Gastroesophageal sphincter (tissue), 4 donors: Measurements from ENCODE around the gene MYO9A. TPM values are rescaled to one million over a fixed set of nuclear protein-coding genes. Genes with fewer than 3 reads are reported as not detected.

ENCODE experiments used
- ATAC-seq: fragments of 150-250 bp; one replicate; pipeline ENCODE4 v1.9.1; 2016; ENCODE audit warnings: mild to moderate bottlenecking, moderate library complexity
- H3K27ac ChIP-seq, 4 donors: fragments of 200-600 bp; sonication (generic) in 3 of 4; 1 replicate in 3 of 4; 2 replicates in 1 of 4; pipeline ENCODE4 v1.5.1; 2016 to 2019
- H3K27me3 ChIP-seq: fragments of 200-600 bp; sonication (generic); one replicate; pipeline ENCODE4 v1.5.1; 2019
- H3K36me3 ChIP-seq, 2 donors: fragments of 200-600 bp; sonication (generic); one replicate each; pipeline ENCODE4 v1.5.1; 2019; ENCODE audit warnings: control low read depth in 1 of 2
- H3K4me1 ChIP-seq, 3 donors: fragments of 200-600 bp; sonication (generic); 1 replicate in 2 of 3; 2 replicates in 1 of 3; pipeline ENCODE4 v1.5.1; 2016 to 2019; ENCODE audit warnings: control low read depth in 2 of 3
- H3K4me3 ChIP-seq, 2 donors: fragments of 200-600 bp; sonication (generic); one replicate each; pipeline ENCODE4 v1.5.1; 2019; ENCODE audit warnings: mild to moderate bottlenecking in 1 of 2, moderate library complexity in 1 of 2
- H3K9me3 ChIP-seq, 3 donors: fragments of 200-600 bp; sonication (generic); one replicate each; pipeline ENCODE4 v1.5.1; 2017 to 2019; ENCODE audit warnings: control low read depth in 2 of 3
- EP300 ChIP-seq: sonication (generic); formaldehyde crosslinking; IDR thresholded peaks from one replicate; pipeline ENCODE4 v1.6.1; 2017; ENCODE audit warnings: antibody characterized with exemption, mild to moderate bottlenecking
- POLR2A ChIP-seq, 2 donors: fragments of 450-650 bp; IDR thresholded peaks; one replicate each; pipeline ENCODE4 v1.6.1; 2017; ENCODE audit warnings: antibody characterized with exemption in 2 of 2, mild to moderate bottlenecking in 2 of 2, moderate library complexity in 1 of 2
- POLR2AphosphoS5 ChIP-seq: sonication (generic); formaldehyde crosslinking; IDR thresholded peaks from one replicate; pipeline ENCODE4 v1.6.1; 2017; ENCODE audit warnings: antibody characterized with exemption
- WGBS, 2 donors: methylation state at CpG; one replicate each; pipeline ENCODE4 v1.1.5; 2018; ENCODE audit warnings: low coverage in 1 of 2; 5-methylcytosine and 5-hydroxymethylcytosine counted together
- total RNA-seq, 4 donors: library from RNA; depleted of rRNA; stranded (reverse); fragments of >200 nt; gene quantifications; one replicate each; pipeline ENCODE4 v1.1.0, GENCODE V29; 2016
- TF ChIP-seq, protein P1 (sequence below), 4 experiments: fragments of 200-600 bp in 2 of 4; fragments of 450-650 bp in 2 of 4; sonication (generic) in 1 of 4; IDR thresholded peaks; one replicate each; pipeline ENCODE4 v1.5.1; 2017 to 2019; ENCODE audit warnings: antibody characterized with exemption in 4 of 4, mild to moderate bottlenecking in 2 of 4, moderate library complexity in 2 of 4

MYO9A gene
- total RNA-seq, 4 donors from 2014 or later = 74.5 to 118 (median 108) TPM

DNA sequence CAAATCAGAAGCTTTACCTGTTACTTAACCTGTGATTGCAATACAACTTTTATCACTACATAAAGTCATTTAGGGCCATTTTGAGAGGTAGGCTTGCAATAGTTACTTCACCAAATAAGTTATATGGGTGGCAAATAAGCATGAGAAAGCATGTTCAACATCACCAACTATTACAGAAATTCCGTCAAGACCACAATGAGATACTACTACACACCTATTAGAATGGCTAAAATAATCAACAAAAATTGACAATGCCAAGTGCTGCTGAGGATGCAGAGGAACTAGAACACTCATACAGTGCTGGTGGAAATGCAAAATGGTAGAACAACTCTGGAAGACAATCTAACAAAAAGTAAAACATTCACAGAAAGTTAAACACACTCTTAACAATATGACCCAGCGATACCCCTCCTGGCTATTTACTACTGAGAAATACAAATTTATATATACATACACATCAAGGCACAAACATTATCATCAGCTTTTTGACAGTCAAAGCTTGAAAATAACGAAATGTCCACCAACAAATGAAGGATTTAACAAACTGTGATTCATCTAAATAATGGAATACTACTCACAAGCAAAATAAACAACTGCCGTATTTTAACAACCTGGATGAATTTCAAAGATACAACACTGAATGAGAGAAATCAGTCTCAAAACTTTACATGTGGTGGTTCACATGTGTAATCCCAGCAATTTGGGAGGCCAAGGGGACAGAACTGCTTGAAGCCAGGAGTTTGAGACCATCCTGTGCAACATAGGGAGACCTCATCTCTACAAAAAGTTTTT is 82.9 kb downstream of the MYO9A start:
- WGBS, 2 donors = 49 to 60% methylated on average over 3 to 4 of the region's 4 CpGs
- TF ChIP-seq, protein P1, sequence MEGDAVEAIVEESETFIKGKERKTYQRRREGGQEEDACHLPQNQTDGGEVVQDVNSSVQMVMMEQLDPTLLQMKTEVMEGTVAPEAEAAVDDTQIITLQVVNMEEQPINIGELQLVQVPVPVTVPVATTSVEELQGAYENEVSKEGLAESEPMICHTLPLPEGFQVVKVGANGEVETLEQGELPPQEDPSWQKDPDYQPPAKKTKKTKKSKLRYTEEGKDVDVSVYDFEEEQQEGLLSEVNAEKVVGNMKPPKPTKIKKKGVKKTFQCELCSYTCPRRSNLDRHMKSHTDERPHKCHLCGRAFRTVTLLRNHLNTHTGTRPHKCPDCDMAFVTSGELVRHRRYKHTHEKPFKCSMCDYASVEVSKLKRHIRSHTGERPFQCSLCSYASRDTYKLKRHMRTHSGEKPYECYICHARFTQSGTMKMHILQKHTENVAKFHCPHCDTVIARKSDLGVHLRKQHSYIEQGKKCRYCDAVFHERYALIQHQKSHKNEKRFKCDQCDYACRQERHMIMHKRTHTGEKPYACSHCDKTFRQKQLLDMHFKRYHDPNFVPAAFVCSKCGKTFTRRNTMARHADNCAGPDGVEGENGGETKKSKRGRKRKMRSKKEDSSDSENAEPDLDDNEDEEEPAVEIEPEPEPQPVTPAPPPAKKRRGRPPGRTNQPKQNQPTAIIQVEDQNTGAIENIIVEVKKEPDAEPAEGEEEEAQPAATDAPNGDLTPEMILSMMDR (IDR thresholded peaks at IDR 0.05) = no peak
- TF ChIP-seq POLR2AphosphoS5 (no peak), EP300 (no peak), POLR2A (IDR thresholded peaks at IDR 0.05) (no peak)
- peaks cover 11 to 68% (median 13%) of the 10 kb centered on the region in 3 donors for H3K4me1 ChIP-seq
- no peak overlapping the region for H3K4me3 ChIP-seq
- ATAC-seq = no peak
- H3K9me3 ChIP-seq = no peaks in the 10 kb centered on the region
- no peaks in the 10 kb centered on the region for H3K27me3 ChIP-seq
- peak overlapping the region in 3 of 4 donors; percentile 16 to 83 (median 68) for H3K27ac ChIP-seq
- H3K36me3 ChIP-seq = peaks cover 0 to 3% of the 10 kb centered on the region in 2 donors

DNA sequence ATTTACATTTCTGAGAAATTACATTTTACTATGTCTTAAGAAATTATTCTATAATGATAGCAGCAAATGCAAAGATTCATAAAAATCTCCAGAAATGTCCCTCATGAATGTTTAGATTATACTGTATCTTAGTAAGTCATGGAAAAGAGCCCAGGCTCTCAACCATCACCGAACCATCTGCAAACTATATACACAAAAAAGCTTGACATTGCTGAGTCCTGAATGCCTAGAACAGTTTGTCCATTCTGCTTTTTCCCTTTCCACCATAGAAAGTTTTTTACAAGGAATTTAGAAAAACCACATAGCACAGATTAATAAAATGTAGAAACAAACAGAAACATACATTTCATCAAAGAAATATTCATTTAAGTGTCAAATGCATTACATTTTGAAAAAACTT is 83.6 kb downstream of the MYO9A start:
- TF ChIP-seq, protein P1 (IDR thresholded peaks at IDR 0.05) = no peak
- TF ChIP-seq POLR2A (IDR thresholded peaks at IDR 0.05) (no peak), EP300 (no peak), POLR2AphosphoS5 (no peak)
- Histone ChIP-seq H3K4me1 (peaks cover 11 to 76% (median 13%) of the 10 kb centered on the region in 3 donors), H3K27ac (peak overlapping the region; percentile 16 to 83 (median 50)), H3K4me3 (no peak overlapping the region), H3K36me3 (peaks cover 0 to 3% of the 10 kb centered on the region in 2 donors), H3K9me3 (no peaks in the 10 kb centered on the region), H3K27me3 (no peaks in the 10 kb centered on the region)
- 18 to 30% methylated on average over 1 of the region's 1 CpG for WGBS, 2 donors
- ATAC-seq = no peak

DNA sequence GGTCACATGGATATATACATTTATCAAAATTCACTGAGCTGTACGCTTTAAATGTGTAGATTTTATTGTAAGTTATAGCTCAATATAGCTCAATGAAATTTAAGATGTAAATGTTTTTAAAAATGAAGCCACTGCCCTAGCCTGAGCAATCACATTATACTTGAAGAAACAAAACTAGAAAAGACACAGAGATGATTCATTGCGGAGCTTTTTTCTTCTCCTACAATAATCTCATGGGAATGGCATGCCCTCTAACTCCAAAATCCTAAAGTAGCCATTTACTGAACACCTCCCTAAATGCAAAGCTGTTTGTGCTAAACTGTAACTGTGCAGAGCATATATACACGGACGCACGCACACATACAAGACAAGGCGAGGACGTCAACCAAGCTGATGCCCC is 84.2 kb downstream of the MYO9A start:
- no peak for ATAC-seq
- no peak overlapping the region for H3K4me3 ChIP-seq
- H3K27ac ChIP-seq = peak overlapping the region; percentile 16 to 83 (median 50)
- no peaks in the 10 kb centered on the region for H3K27me3 ChIP-seq
- TF ChIP-seq POLR2AphosphoS5 (no peak), EP300 (no peak), POLR2A (IDR thresholded peaks at IDR 0.05) (no peak)
- TF ChIP-seq, protein P1 (IDR thresholded peaks at IDR 0.05) = no peak
- H3K36me3 ChIP-seq = peaks cover 0 to 3% of the 10 kb centered on the region in 2 donors
- no peaks in the 10 kb centered on the region for H3K9me3 ChIP-seq
- H3K4me1 ChIP-seq = peaks cover 11 to 77% (median 13%) of the 10 kb centered on the region in 3 donors
- WGBS, 2 donors = 27 to 60% methylated on average over 4 to 7 of the region's 7 CpGs

DNA sequence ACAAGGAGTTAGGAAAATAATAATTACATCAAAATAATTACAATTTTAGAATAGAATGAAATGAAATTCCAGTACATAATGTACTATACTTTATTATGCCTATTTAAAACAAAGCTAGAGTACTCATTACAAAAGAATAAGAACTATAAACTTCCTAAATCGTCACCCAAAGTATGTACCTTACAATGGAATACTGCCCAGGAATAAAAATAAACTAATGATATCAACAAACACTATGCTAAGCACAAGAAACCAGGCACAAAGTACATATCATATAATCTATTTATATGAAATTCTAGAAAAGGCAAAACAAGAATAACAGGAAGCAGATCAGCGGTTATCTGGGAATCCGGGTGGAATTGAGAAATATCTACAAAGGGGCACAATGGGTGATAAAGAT is 84.7 kb downstream of the MYO9A start:
- 34 to 45% methylated on average over 3 of the region's 3 CpGs for WGBS, 2 donors
- peaks cover 11 to 77% (median 13%) of the 10 kb centered on the region in 3 donors for H3K4me1 ChIP-seq
- ATAC-seq = no peak

More for the DNA sequence above, 84.7 kb downstream of the MYO9A start:
- H3K27ac ChIP-seq = peak overlapping the region; percentile 16 to 83 (median 50)
- TF ChIP-seq POLR2A (IDR thresholded peaks at IDR 0.05) (no peak), POLR2AphosphoS5 (no peak), EP300 (no peak)
- TF ChIP-seq, protein P1 (IDR thresholded peaks at IDR 0.05) = no peak
- H3K36me3 ChIP-seq = peaks cover 0 to 3% of the 10 kb centered on the region in 2 donors
- H3K4me3 ChIP-seq = no peak overlapping the region
- no peaks in the 10 kb centered on the region for H3K27me3 ChIP-seq
- no peaks in the 10 kb centered on the region for H3K9me3 ChIP-seq
